ENCODE measurements around the gene GATA1.
"Not testable (repeated sequence)": the region's sequence is repeated elsewhere in the genome, so short reads cannot be mapped to it uniquely, and the experiment has no call there.

The GATA1 gene

GRCh38 chrX:48818098-48818497 is 31.7 kb downstream of the GATA1 start:
- H3K4me1 ChIP-seq (ENCODE audit: insufficient read depth, low read length) = no peaks in the 10 kb centered on the region
- peaks cover 0 to 5% of the 10 kb centered on the region in 2 donors for H3K27me3 ChIP-seq (ENCODE audit: control insufficient read depth in 1 of 2, insufficient read depth in 2 of 2, low read length in 2 of 2)
- H3K36me3 ChIP-seq (ENCODE audit: insufficient read depth, low read length) = peaks cover 40% of the 10 kb centered on the region
- H3K9me3 ChIP-seq (ENCODE audit: low read length) = no peaks in the 10 kb centered on the region
- H3K27ac ChIP-seq (ENCODE audit: low read depth, low read length) = no peak overlapping the region
- no peak overlapping the region for H3K9ac ChIP-seq (ENCODE audit: low read length)
- H3K4me3 ChIP-seq (ENCODE audit: low read depth in 1 of 2, low read length in 2 of 2) = no peak overlapping the region

GRCh38 chrX:48818866-48819265 is 32.5 kb downstream of the GATA1 start:
- no peaks in the 10 kb centered on the region for H3K4me1 ChIP-seq (ENCODE audit: insufficient read depth, low read length)
- H3K4me3 ChIP-seq (ENCODE audit: low read depth in 1 of 2, low read length in 2 of 2) = no peak overlapping the region
- H3K27ac ChIP-seq (ENCODE audit: low read depth, low read length) = no peak overlapping the region
- peaks cover 0 to 5% of the 10 kb centered on the region in 2 donors for H3K27me3 ChIP-seq (ENCODE audit: control insufficient read depth in 1 of 2, insufficient read depth in 2 of 2, low read length in 2 of 2)
- peaks cover 42% of the 10 kb centered on the region for H3K36me3 ChIP-seq (ENCODE audit: insufficient read depth, low read length)
- no peaks in the 10 kb centered on the region for H3K9me3 ChIP-seq (ENCODE audit: low read length)
- H3K9ac ChIP-seq (ENCODE audit: low read length) = no peak overlapping the region

- H3K27ac ChIP-seq (ENCODE audit: low read depth, low read length); H3K4me1 ChIP-seq (ENCODE audit: insufficient read depth, low read length); H3K27me3 ChIP-seq (ENCODE audit: control insufficient read depth in 1 of 2, insufficient read depth in 2 of 2, low read length in 2 of 2); H3K9ac ChIP-seq (ENCODE audit: low read length); H3K9me3 ChIP-seq (ENCODE audit: low read length); H3K4me3 ChIP-seq (ENCODE audit: low read depth in 1 of 2, low read length in 2 of 2): not testable (repeated sequence)
- peaks cover 40% of the 10 kb centered on the region for H3K36me3 ChIP-seq (ENCODE audit: insufficient read depth, low read length)
Measured at GRCh38 chrX:48819394-48819793, 33.0 kb downstream of the GATA1 start.

GRCh38 chrX:48823053-48823452 is 36.7 kb downstream of the GATA1 start:
- Histone ChIP-seq H3K4me3 (ENCODE audit: low read depth in 1 of 2, low read length in 2 of 2) (no peak overlapping the region), H3K9me3 (ENCODE audit: low read length) (no peaks in the 10 kb centered on the region), H3K9ac (ENCODE audit: low read length) (no peak overlapping the region), H3K27ac (ENCODE audit: low read depth, low read length) (no peak overlapping the region), H3K36me3 (ENCODE audit: insufficient read depth, low read length) (peaks cover 32% of the 10 kb centered on the region), H3K4me1 (ENCODE audit: insufficient read depth, low read length) (no peaks in the 10 kb centered on the region), H3K27me3 (ENCODE audit: control insufficient read depth in 1 of 2, insufficient read depth in 2 of 2, low read length in 2 of 2) (no peaks in the 10 kb centered on the region)

GRCh38 chrX:48824066-48824465 is 37.7 kb downstream of the GATA1 start:
- H3K27me3 ChIP-seq (ENCODE audit: control insufficient read depth in 1 of 2, insufficient read depth in 2 of 2, low read length in 2 of 2) = no peaks in the 10 kb centered on the region
- no peaks in the 10 kb centered on the region for H3K9me3 ChIP-seq (ENCODE audit: low read length)
- no peaks in the 10 kb centered on the region for H3K4me1 ChIP-seq (ENCODE audit: insufficient read depth, low read length)
- H3K9ac ChIP-seq (ENCODE audit: low read length) = no peak overlapping the region
- H3K4me3 ChIP-seq (ENCODE audit: low read depth in 1 of 2, low read length in 2 of 2) = no peak overlapping the region
- H3K36me3 ChIP-seq (ENCODE audit: insufficient read depth, low read length) = peaks cover 25% of the 10 kb centered on the region
- no peak overlapping the region for H3K27ac ChIP-seq (ENCODE audit: low read depth, low read length)

GRCh38 chrX:48826135-48826875 is 39.9 kb downstream of the GATA1 start, which contains the start of gene ERAS:
Gene ERAS, plus strand, starts transcription at chrX:48826513. Its CDS starts 2,611 bp downstream, at chrX:48829124.
- no peaks in the 10 kb centered on the region for H3K9me3 ChIP-seq (ENCODE audit: low read length)
- H3K9ac ChIP-seq (ENCODE audit: low read length) = no peak within 1 kb of the TSS
- H3K27me3 ChIP-seq (ENCODE audit: control insufficient read depth in 1 of 2, insufficient read depth in 2 of 2, low read length in 2 of 2) = peaks cover 0 to 9% of the 10 kb centered on the region in 2 donors
- H3K27ac ChIP-seq (ENCODE audit: low read depth, low read length) = no peak within 1 kb of the TSS
- H3K4me3 ChIP-seq (ENCODE audit: low read depth in 1 of 2, low read length in 2 of 2) = no peak within 1 kb of the TSS
- no peaks in the 10 kb centered on the region for H3K4me1 ChIP-seq (ENCODE audit: insufficient read depth, low read length)
- H3K36me3 ChIP-seq (ENCODE audit: insufficient read depth, low read length) = peaks cover 21% of the 10 kb centered on the region

GRCh38 chrX:48826876-48827653 is 40.7 kb downstream of the GATA1 start:
- H3K27ac ChIP-seq (ENCODE audit: low read depth, low read length) = no peak overlapping the region
- H3K27me3 ChIP-seq (ENCODE audit: control insufficient read depth in 1 of 2, insufficient read depth in 2 of 2, low read length in 2 of 2) = peaks cover 0 to 17% of the 10 kb centered on the region in 2 donors
- H3K4me3 ChIP-seq (ENCODE audit: low read depth in 1 of 2, low read length in 2 of 2) = no peak overlapping the region
- peaks cover 16% of the 10 kb centered on the region for H3K36me3 ChIP-seq (ENCODE audit: insufficient read depth, low read length)
- no peaks in the 10 kb centered on the region for H3K4me1 ChIP-seq (ENCODE audit: insufficient read depth, low read length)
- no peak overlapping the region for H3K9ac ChIP-seq (ENCODE audit: low read length)
- no peaks in the 10 kb centered on the region for H3K9me3 ChIP-seq (ENCODE audit: low read length)

- Histone ChIP-seq H3K9ac (ENCODE audit: low read length) (no peak overlapping the region), H3K27me3 (ENCODE audit: control insufficient read depth in 1 of 2, insufficient read depth in 2 of 2, low read length in 2 of 2) (peaks cover 5 to 22% of the 10 kb centered on the region in 2 donors), H3K9me3 (ENCODE audit: low read length) (no peaks in the 10 kb centered on the region), H3K36me3 (ENCODE audit: insufficient read depth, low read length) (peaks cover 11% of the 10 kb centered on the region), H3K4me3 (ENCODE audit: low read depth in 1 of 2, low read length in 2 of 2) (no peak overlapping the region), H3K4me1 (ENCODE audit: insufficient read depth, low read length) (no peaks in the 10 kb centered on the region), H3K27ac (ENCODE audit: low read depth, low read length) (no peak overlapping the region)
Measured at GRCh38 chrX:48827654-48827968, 41.2 kb downstream of the GATA1 start.

GRCh38 chrX:48829016-48829735 is 42.8 kb downstream of the GATA1 start:
- H3K36me3 ChIP-seq (ENCODE audit: insufficient read depth, low read length) = no peaks in the 10 kb centered on the region
- no peak overlapping the region for H3K9ac ChIP-seq (ENCODE audit: low read length)
- no peaks in the 10 kb centered on the region for H3K4me1 ChIP-seq (ENCODE audit: insufficient read depth, low read length)
- no peak overlapping the region for H3K4me3 ChIP-seq (ENCODE audit: low read depth in 1 of 2, low read length in 2 of 2)
- H3K27me3 ChIP-seq (ENCODE audit: control insufficient read depth in 1 of 2, insufficient read depth in 2 of 2, low read length in 2 of 2) = peaks cover 20 to 30% of the 10 kb centered on the region in 2 donors
- no peak overlapping the region for H3K27ac ChIP-seq (ENCODE audit: low read depth, low read length)
- no peaks in the 10 kb centered on the region for H3K9me3 ChIP-seq (ENCODE audit: low read length)

- H3K9me3 ChIP-seq (ENCODE audit: low read length) = no peaks in the 10 kb centered on the region
- H3K27ac ChIP-seq (ENCODE audit: low read depth, low read length) = no peak overlapping the region
- no peak overlapping the region for H3K4me3 ChIP-seq (ENCODE audit: low read depth in 1 of 2, low read length in 2 of 2)
- peaks cover 28 to 40% of the 10 kb centered on the region in 2 donors for H3K27me3 ChIP-seq (ENCODE audit: control insufficient read depth in 1 of 2, insufficient read depth in 2 of 2, low read length in 2 of 2)
- no peaks in the 10 kb centered on the region for H3K4me1 ChIP-seq (ENCODE audit: insufficient read depth, low read length)
- H3K36me3 ChIP-seq (ENCODE audit: insufficient read depth, low read length) = no peaks in the 10 kb centered on the region
- H3K9ac ChIP-seq (ENCODE audit: low read length) = no peak overlapping the region
Measured at GRCh38 chrX:48831136-48831908, 44.9 kb downstream of the GATA1 start.

- H3K4me3 ChIP-seq (ENCODE audit: low read depth in 1 of 2, low read length in 2 of 2) = no peak overlapping the region
- no peaks in the 10 kb centered on the region for H3K4me1 ChIP-seq (ENCODE audit: insufficient read depth, low read length)
- no peaks in the 10 kb centered on the region for H3K36me3 ChIP-seq (ENCODE audit: insufficient read depth, low read length)
- no peak overlapping the region for H3K27ac ChIP-seq (ENCODE audit: low read depth, low read length)
- H3K9me3 ChIP-seq (ENCODE audit: low read length) = no peaks in the 10 kb centered on the region
- H3K9ac ChIP-seq (ENCODE audit: low read length) = no peak overlapping the region
- peaks cover 28 to 40% of the 10 kb centered on the region in 2 donors for H3K27me3 ChIP-seq (ENCODE audit: control insufficient read depth in 1 of 2, insufficient read depth in 2 of 2, low read length in 2 of 2)
Measured at GRCh38 chrX:48831909-48832291, 45.5 kb downstream of the GATA1 start.
